KBM-7 (cell line): ENCODE data around the gene CTNNBL1.

Source experiments
- DNase-seq: peaks from one replicate; pipeline ENCODE4 v3.0.0-alpha.2; 2015
- in situ Hi-C: fragments of 300-500 bp; cut with MboI; formaldehyde crosslinking; loops from 2 replicates; pipeline ENCODE4 v1.14.3; 2020; ENCODE audit warnings: low sequenced_read_pairs, low pct_unique_long_range_greater_than_20kb, mixed read lengths

Gene CTNNBL1

GRCh38 chr20:37733416-37733815, 39.6 kb downstream of the CTNNBL1 start:
- in situ Hi-C loops = no loop called here
- no peak for DNase-seq

GRCh38 chr20:37734228-37734985, 40.6 kb downstream of the CTNNBL1 start:
- DNase-seq = no peak
- in situ Hi-C loops = no loop called here

- DNase-seq = no peak
- in situ Hi-C loops = no loop called here
Measured at GRCh38 chr20:37735541-37735940, 41.7 kb downstream of the CTNNBL1 start.

GRCh38 chr20:37736132-37736531, 42.3 kb downstream of the CTNNBL1 start:
- no peak for DNase-seq
- in situ Hi-C loops = no loop called here

- DNase-seq = peak; percentile 20
- in situ Hi-C loops = no loop called here
Measured at GRCh38 chr20:37737826-37738420, 44.1 kb downstream of the CTNNBL1 start.

GRCh38 chr20:37741055-37741454, 47.2 kb downstream of the CTNNBL1 start:
- in situ Hi-C loops = no loop called here

DNA sequence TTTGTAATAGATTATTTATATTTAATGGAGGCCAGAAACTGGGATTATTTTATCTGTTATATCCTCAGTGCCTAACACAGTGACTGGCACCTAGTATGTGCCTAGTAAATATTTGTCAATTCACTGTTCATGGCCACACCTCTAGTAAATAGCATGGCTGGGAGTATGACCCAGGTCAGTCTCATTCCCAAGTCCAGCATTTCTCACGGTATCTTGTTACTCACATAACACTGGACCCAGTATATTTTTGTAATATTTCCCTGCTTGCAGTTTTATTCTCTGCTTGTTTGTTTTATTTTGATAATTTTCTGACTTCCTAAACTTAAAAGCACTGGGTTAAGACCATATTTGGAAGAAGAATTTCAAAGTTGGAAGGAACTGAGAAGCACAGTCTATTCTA, 47.7 kb downstream of the CTNNBL1 start:
- in situ Hi-C loops = no loop called here

More at GRCh38 chr20:37741055-37741454, 47.2 kb downstream of the CTNNBL1 start:
- DNase-seq = no peak

GRCh38 chr20:37742131-37742530, 48.3 kb downstream of the CTNNBL1 start:
- no peak for DNase-seq
- in situ Hi-C loops = no loop called here

More for the DNA sequence above, 47.7 kb downstream of the CTNNBL1 start:
- DNase-seq = no peak

DNA sequence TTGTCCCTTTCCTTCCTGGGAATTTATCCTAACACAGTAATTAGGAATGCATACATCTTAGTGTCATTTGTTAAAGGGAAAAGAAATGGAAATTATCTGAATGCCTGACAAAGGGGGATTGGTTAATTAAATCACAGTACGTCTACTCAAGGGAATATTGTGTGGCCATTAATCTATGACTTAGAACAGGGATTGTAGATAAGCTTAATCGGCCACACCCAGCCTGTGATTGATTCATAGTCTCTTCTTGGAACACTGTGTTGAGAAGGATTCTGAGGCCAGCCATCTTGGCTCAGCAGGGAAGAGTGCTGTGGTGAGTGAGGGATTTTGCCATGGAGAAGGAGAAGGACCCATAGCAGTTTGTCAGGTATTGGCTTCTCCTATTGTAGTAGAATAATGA, 50.5 kb downstream of the CTNNBL1 start:
- DNase-seq = no peak

GRCh38 chr20:37745553-37745952, 51.7 kb downstream of the CTNNBL1 start:
- in situ Hi-C loops = no loop called here
- no peak for DNase-seq

More for the DNA sequence above, 50.5 kb downstream of the CTNNBL1 start:
- in situ Hi-C loops = no loop called here

- no peak for DNase-seq
- in situ Hi-C loops = no loop called here
Measured at GRCh38 chr20:37748015-37748414, 54.2 kb downstream of the CTNNBL1 start.

DNA sequence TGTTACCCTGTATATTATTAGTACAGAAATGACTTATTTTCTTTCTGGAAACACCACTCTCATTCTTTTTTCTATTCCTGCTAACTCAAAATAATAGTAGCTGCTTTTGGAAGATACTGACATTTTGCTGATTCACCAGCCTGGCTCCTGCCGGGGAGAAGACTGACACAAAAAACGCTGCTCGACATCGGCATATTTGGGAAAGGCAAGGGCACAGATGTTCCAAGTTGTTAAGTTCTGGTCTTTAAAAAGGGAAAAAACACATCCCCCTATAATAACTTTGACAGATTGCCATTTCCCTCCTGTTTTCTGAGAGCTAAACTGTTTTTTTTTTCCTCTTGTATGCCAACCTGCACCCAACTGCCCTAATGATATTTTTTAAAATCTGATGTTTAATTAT, 55.4 kb downstream of the CTNNBL1 start:
- DNase-seq = no peak
- in situ Hi-C loops = no loop called here

- in situ Hi-C loops = no loop called here
- DNase-seq = no peak
Measured at GRCh38 chr20:37749620-37750403, 56.0 kb downstream of the CTNNBL1 start.

- in situ Hi-C loops = no loop called here
- peak; percentile 18 for DNase-seq
Measured at GRCh38 chr20:37755665-37756064, 61.8 kb downstream of the CTNNBL1 start.

DNA sequence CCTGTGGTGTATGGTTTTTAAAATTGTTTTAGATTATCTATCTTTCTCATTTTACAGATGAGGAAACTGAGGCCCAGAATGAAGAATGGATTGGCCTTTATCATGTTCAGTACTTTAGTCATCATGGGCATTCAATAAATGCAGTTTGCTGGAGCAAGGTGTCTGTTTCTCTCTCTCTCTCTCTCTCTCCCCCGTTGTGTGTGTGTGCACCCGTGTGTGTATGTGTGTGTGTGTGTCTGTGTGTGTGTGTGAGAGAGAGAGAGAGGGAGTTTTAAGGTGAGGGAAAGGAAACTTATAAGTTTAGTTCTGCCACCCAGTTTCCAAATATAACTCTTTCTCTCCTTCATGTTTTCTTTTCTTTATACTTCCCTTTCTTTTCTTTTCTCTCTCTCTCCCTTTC, 62.4 kb downstream of the CTNNBL1 start:
- in situ Hi-C loops = no loop called here
- DNase-seq = no peak

- in situ Hi-C loops = no loop called here
- no peak for DNase-seq
Measured at GRCh38 chr20:37757550-37757949, 63.7 kb downstream of the CTNNBL1 start.

DNA sequence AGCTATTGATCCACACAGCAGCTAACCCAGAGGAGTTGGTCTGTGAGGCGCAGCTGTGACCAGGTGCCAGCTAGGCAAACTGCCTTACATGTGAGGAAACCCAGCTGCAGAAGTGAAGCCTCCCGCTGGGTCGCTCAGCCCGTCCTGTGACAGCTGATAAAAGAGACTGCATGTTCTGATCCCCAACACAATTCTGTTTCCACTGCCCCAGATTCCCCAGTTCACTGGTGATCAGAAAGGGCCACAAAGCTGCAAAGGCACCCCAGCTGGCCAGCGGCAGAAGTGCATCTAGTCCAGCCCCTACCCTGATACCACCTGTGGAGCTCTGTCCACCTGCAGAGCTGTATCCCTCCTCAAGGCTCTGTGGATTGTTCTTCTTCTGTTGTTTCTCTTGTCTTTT, 64.5 kb downstream of the CTNNBL1 start:
- in situ Hi-C loops = no loop called here
- DNase-seq = no peak

- in situ Hi-C loops = no loop called here
- no peak for DNase-seq
Measured at GRCh38 chr20:37759052-37759553, 65.3 kb downstream of the CTNNBL1 start.

DNA sequence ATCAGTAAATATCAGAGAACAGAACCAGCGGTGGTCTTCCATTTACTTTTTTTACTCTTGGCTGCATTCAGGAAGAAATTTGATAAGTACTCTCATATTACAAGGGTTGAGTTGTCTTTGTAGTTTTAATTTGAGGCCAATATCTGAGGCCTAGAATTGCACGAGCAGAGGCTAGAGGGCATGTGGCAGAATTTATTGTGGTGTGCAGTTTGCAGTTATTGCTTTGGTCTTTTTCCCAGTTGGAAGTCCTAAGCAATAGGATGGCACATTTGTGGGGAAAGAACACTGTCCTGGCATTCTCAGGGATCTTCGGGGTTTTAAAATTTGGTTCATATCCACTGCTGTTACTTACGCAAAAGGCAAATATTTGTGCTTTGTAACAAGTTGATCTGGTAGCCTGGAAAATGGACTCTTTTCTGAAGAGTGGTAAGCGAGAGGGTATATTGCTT, 66.0 kb downstream of the CTNNBL1 start:
- in situ Hi-C loops = no loop called here

GRCh38 chr20:37760322-37760721, 66.5 kb downstream of the CTNNBL1 start:
- DNase-seq = no peak
- in situ Hi-C loops = no loop called here

More for the DNA sequence above, 66.0 kb downstream of the CTNNBL1 start:
- no peak for DNase-seq
